Endothelial cell of umbilical vein (primary cell): ENCODE results near the gene METTL8. TPM values are rescaled to one million over a fixed set of nuclear protein-coding genes. Genes with fewer than 3 reads are reported as not detected.

Experiments used
- BruUV-seq: library from RNA; stranded (reverse); fragments of 400-500 nt; replicated peaks from 2 replicates; lab custom pipeline; 2021; lab: Mats Ljungman, UMichigan
- CTCF ChIA-PET: fragments of 300-600, 350-600 bp; sonication (Branson Sonifier 250); formaldehyde crosslinking; loops from one replicate; lab custom pipeline; 2021; ENCODE audit warnings: antibody characterized with exemption, inconsistent platforms; lab: Charles Lee
- POLR2A ChIA-PET: fragments of 300-600, 350-600 bp; sonication (Branson Sonifier 250); formaldehyde crosslinking; loops from one replicate; lab custom pipeline; 2021; ENCODE audit warnings: antibody characterized with exemption, inconsistent platforms; lab: Charles Lee
- DNase-seq: peaks from one replicate; pipeline ENCODE4 v3.0.0-alpha.2; 2011; ENCODE audit warnings: low read depth, low spot score
- FAIRE-seq: peaks from 2 replicates; lab custom pipeline; 2011; peaks lifted over from hg19 to GRCh38; lab: Jason Lieb, UNC
- H2AFZ ChIP-seq: 2 replicates; pipeline ENCODE4 v1.6.0; 2012; ENCODE audit warnings: low read depth, low read length, control low read depth, inconsistent platforms
- H3K27ac ChIP-seq: 2 replicates; pipeline ENCODE4 v1.5.1; 2011; ENCODE audit warnings: low read depth, mild to moderate bottlenecking, control low read depth, low read length, moderate library complexity; ENCODE audit not compliant: insufficient read depth
- H3K27me3 ChIP-seq, 2 experiments: 2 replicates each; pipeline versions ENCODE4 v1.6.0 to v1.6.1; 2011; ENCODE audit warnings: low read length in 2 of 2, mixed read lengths in 1 of 2; ENCODE audit not compliant: control insufficient read depth in 2 of 2, insufficient read depth in 2 of 2
- H3K36me3 ChIP-seq, 2 experiments: 2 replicates in 1 of 2; 3 replicates in 1 of 2; pipeline ENCODE4 v1.5.1; 2011; ENCODE audit warnings: low read length in 2 of 2, mild to moderate bottlenecking in 1 of 2, moderate library complexity in 1 of 2; ENCODE audit not compliant: control insufficient read depth in 2 of 2, insufficient read depth in 2 of 2; ENCODE audit errors: extremely low read depth in 1 of 2
- H3K4me1 ChIP-seq: 3 replicates; pipeline ENCODE4 v1.5.1; 2011; ENCODE audit warnings: mild to moderate bottlenecking, low read length; ENCODE audit not compliant: control insufficient read depth, insufficient read depth; ENCODE audit errors: extremely low read depth
- H3K4me2 ChIP-seq: 2 replicates; pipeline ENCODE4 v1.6.1; 2011; ENCODE audit warnings: low read length, control low read depth, mixed read lengths; ENCODE audit not compliant: insufficient read depth
- H3K4me3 ChIP-seq, 3 experiments: fragments of 200-600 bp in 1 of 3; sonication (generic), shearing (Covaris generic) in 1 of 3; replicated peaks in 1 of 3; 2 replicates each; pipeline ENCODE4 v1.5.1; 2011 to 2016; ENCODE audit warnings: control low read depth in 3 of 3, low read length in 3 of 3, mild to moderate bottlenecking in 2 of 3, inconsistent platforms in 1 of 3, low read depth in 1 of 3, moderate library complexity in 1 of 3; ENCODE audit not compliant: insufficient read depth in 1 of 3
- H3K79me2 ChIP-seq: 2 replicates; pipeline ENCODE4 v1.6.0; 2012; ENCODE audit warnings: low read length, inconsistent platforms; ENCODE audit not compliant: control insufficient read depth, insufficient read depth
- H3K9ac ChIP-seq: replicated peaks from 2 replicates; pipeline ENCODE3; 2011; ENCODE audit warnings: low read length, control low read depth; ENCODE audit not compliant: insufficient read depth; ENCODE audit errors: extremely low read depth
- H3K9me1 ChIP-seq: replicated peaks from 3 replicates; pipeline ENCODE4 v1.6.0; 2011; ENCODE audit warnings: mild to moderate bottlenecking, low read length; ENCODE audit not compliant: control insufficient read depth, insufficient read depth; ENCODE audit errors: extremely low read depth
- H3K9me3 ChIP-seq: replicated peaks from 2 replicates; pipeline ENCODE4 v1.5.1; 2012; ENCODE audit warnings: low read length, inconsistent platforms; ENCODE audit not compliant: control insufficient read depth, insufficient read depth
- H4K20me1 ChIP-seq: replicated peaks from 2 replicates; pipeline ENCODE3; 2011; ENCODE audit warnings: mild to moderate bottlenecking, low read length; ENCODE audit not compliant: control insufficient read depth, insufficient read depth; ENCODE audit errors: extremely low read depth
- EZH2 ChIP-seq: IDR thresholded peaks from 2 replicates; pipeline ENCODE4 v1.6.1; 2012; ENCODE audit warnings: borderline replicate concordance, low read depth, mild to moderate bottlenecking, moderate library complexity, low read length, inconsistent platforms; ENCODE audit not compliant: severe bottlenecking
- FOS ChIP-seq: IDR thresholded peaks from 2 replicates; pipeline ENCODE4 v1.6.1; 2011; ENCODE audit warnings: mild to moderate bottlenecking, low read length, moderate library complexity, borderline replicate concordance; ENCODE audit not compliant: insufficient read depth
- GATA2 ChIP-seq: IDR thresholded peaks from 2 replicates; pipeline ENCODE4 v1.7.0; 2011; ENCODE audit warnings: low read depth, mild to moderate bottlenecking, moderate library complexity, mixed read lengths, low read length; ENCODE audit not compliant: insufficient read length, insufficient read depth
- JUN ChIP-seq: IDR thresholded peaks from 2 replicates; pipeline ENCODE4 v1.6.1; 2011; ENCODE audit warnings: borderline replicate concordance, low read depth; ENCODE audit not compliant: insufficient read length, insufficient read depth
- POLR2A ChIP-seq: IDR thresholded peaks from 2 replicates; pipeline ENCODE4 v1.6.1; 2012; ENCODE audit warnings: low read depth, mild to moderate bottlenecking, control low read depth, low read length
- dilution Hi-C: fragments of 300-500 bp; cut with MboI; formaldehyde crosslinking; loops from one replicate; pipeline ENCODE4 v1.15.0; 2019; ENCODE audit warnings: low sequenced_read_pairs; ENCODE audit not compliant: extremely low pct_ligation_motif_present
- intact Hi-C: fragments of 100-400 bp; cut with micrococcal nuclease; formaldehyde crosslinking; loops from one replicate; pipeline ENCODE4 v1.10.0; 2022
- polyA plus RNA-seq, 4 experiments: library from polyadenylated mRNA; depleted of rRNA in 3 of 4; stranded (reverse) in 3 of 4; unstranded in 1 of 4; fragments of >200 nt; gene quantifications; 2 replicates each; pipeline versions ENCODE4 v1.2.1 to v1.2.3, GENCODE V29; 2011 to 2012; ENCODE audit warnings: missing spikeins in 1 of 4
- total RNA-seq: library from RNA; stranded (reverse); gene quantifications from 2 replicates; pipeline ENCODE4 v1.2.3, GENCODE V29; 2021

The METTL8 gene
- total and polyA plus RNA-seq, 2 donors (not counting 3 experiments of a cell fraction or from before 2014, with no cell fraction given), result 7.0 to 20.2 TPM

DNA sequence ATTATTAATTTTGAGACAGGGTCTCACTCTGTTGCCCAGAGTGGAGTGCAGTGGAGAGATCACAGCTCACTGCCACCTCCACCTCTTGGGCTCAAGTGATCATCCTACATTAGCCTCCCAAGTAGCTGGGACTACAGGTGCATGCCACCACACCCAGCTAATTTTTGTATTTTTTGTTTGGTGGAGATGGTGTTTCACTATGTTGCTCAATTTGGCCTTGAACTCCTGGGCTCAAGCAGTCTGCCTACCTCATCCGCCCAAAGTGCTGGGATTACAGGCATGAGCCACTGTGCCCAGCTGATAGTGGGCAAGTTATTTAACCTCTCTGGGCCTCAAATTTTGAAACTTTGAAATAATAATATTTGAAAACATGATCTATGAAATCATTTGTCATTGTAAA is 26.7 kb upstream of the METTL8 start:
- TF ChIP-seq FOS (no peak), JUN (no peak), GATA2 (no peak)
- no peak for DNase-seq
- Histone ChIP-seq H3K9me1 (no peaks in the 10 kb centered on the region), H3K4me3 (no peak overlapping the region), H2AFZ (no peak overlapping the region), H3K36me3 (peaks cover 0 to 8% of the 10 kb centered on the region in 2 experiments), H3K4me2 (no peak overlapping the region), H3K4me1 (no peaks in the 10 kb centered on the region), H3K9me3 (no peaks in the 10 kb centered on the region), H3K27ac (no peak overlapping the region), H3K9ac (no peak overlapping the region), H3K79me2 (no peaks in the 10 kb centered on the region), H4K20me1 (no peaks in the 10 kb centered on the region), H3K27me3 (no peaks in the 10 kb centered on the region)
- ChIA-PET POLR2A (no interaction called here), CTCF (interaction anchor here (1.3 kb wide), 1 partner anchor 374 kb away, joined by 3 read pairs; no protein-coding TSS in a partner anchor)
- intact Hi-C loops, result no loop called here
- no peak for FAIRE-seq
- dilution Hi-C loops, result no loop called here
- no TSS peak for BruUV-seq

DNA sequence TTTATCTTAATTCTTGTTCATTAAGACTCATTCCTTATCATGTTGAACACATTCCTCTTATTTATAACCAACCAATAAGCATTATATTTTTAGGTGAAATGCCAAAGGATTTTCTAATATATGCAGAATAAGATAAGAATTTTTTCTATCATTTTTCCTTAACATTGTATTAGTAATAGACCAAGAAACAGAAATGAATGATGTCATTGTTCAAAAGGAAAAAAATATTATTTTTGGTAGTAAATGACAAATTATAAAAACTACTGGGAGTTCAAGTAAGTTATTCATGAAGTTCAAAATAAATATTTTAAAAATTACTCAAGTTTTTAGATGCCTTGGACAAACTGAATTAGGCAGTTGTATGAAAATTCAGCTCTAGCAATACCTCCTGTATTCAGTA is 25.7 kb upstream of the METTL8 start:
- intact Hi-C loops, result no loop called here
- POLR2A ChIA-PET, result no interaction called here

More for the DNA sequence above, 25.7 kb upstream of the METTL8 start:
- H3K9me1 ChIP-seq, result no peaks in the 10 kb centered on the region
- no peak overlapping the region for H3K4me2 ChIP-seq
- H3K9me3 ChIP-seq, result no peaks in the 10 kb centered on the region
- no peak overlapping the region for H3K4me3 ChIP-seq
- no peaks in the 10 kb centered on the region for H4K20me1 ChIP-seq
- H3K36me3 ChIP-seq, result peaks cover 0 to 8% of the 10 kb centered on the region in 2 experiments
- no peaks in the 10 kb centered on the region for H3K4me1 ChIP-seq
- CTCF ChIA-PET, result interaction anchor here (0.7 to 1.3 kb wide), 2 partner anchors 229 to 373 kb away, joined by 3 read pairs; no protein-coding TSS in a partner anchor
- no peak overlapping the region for H3K27ac ChIP-seq
- no peak overlapping the region for H2AFZ ChIP-seq
- TF ChIP-seq POLR2A (no peak), EZH2 (no peak)
- no peak for FAIRE-seq
- H3K27me3 ChIP-seq, result no peaks in the 10 kb centered on the region
- no TSS peak for BruUV-seq
- no peak for DNase-seq
- dilution Hi-C loops, result no loop called here
- H3K9ac ChIP-seq, result no peak overlapping the region
- no peaks in the 10 kb centered on the region for H3K79me2 ChIP-seq
